NCI-H2196 (cell line): ENCODE measurements around the gene SCAMP5.

Source experiments
- DNase-seq: peaks from one replicate; lab custom pipeline; 2025; ENCODE audit not compliant: unreplicated experiment; lab: John Stamatoyannopoulos, UW

Gene SCAMP5

DNA sequence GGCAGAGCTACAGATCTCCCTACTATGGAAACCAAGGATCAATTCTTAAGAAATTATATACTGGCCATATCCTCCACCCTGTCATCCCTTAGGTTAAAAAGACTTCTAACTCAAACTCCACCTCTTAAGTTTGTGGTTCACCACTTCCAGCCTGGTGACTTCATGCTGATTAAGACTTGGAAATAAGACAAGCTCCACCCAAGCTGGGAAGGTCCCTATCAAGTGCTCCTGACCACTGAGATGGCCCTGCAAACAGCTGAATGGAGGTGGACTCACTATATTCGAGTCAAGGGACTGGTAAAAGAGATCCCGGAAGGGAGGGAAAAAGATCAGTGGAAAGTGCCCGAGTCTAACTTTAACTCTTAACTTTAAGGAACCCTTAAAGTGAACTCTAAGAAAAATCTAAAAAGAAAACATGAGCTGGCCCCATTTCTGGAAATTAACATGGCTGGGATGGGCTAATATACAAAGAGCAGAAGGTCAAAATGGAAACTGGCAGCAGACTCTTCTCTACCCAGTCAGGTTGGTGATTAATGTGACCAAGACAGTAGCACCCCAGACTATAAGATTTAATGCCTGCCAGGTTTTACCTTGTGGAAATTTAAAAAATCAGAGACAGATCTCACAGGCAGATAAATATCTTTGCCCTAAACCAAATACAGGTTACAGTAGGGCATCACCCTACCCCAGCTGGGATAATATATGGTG, 71.9 kb downstream of the SCAMP5 start:
- no peak for DNase-seq

DNA sequence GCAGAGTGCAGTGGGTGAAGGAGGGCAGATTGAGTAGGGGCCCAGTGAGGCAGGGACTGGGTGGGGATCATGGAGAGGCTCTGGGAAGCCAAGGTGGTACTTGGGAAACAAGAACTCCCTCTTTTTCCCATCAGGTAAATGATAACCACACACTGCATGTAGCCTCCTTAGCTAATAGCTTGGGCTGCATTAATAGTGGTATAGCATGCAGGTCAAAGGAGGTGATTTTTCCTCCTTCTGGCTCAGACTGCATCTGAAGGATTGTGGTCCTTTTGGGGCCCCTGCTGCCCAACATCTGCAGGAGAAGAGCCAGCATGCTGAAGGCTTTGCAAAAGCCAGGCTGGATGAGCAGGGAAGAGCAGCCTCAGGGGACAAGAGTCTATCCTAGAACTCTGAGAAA, 73.4 kb downstream of the SCAMP5 start:
- no peak for DNase-seq

DNA sequence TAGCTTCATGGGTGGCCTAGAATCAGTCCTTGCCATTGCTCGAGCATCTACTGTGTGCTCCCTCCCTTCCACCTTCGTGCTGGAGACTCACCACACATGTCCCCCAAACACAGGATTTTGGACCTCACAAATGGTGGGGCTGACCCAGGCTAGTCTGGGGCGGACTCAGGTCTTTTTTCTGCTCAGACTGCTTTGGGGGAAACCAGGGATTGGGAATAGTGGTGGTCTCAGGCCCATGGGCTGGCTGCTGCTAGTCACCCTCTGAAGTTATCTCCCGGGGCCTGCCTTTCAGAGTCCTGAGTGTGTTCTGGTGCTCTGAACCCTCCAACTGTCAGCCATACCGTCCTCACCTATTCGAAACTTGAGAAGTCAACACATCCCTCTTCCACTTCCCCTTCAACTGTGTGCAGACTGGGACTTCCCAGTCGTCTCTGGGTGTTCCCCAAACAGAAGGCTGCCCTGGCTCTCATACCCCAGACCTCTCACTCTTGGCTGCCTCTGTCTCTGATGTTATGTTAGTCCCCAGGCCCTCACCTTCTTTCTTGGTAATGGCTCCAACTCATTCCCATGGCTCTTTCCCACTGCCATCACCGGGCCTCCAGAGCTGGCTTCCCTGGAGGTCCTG, 74.0 kb downstream of the SCAMP5 start:
- DNase-seq, result no peak

DNA sequence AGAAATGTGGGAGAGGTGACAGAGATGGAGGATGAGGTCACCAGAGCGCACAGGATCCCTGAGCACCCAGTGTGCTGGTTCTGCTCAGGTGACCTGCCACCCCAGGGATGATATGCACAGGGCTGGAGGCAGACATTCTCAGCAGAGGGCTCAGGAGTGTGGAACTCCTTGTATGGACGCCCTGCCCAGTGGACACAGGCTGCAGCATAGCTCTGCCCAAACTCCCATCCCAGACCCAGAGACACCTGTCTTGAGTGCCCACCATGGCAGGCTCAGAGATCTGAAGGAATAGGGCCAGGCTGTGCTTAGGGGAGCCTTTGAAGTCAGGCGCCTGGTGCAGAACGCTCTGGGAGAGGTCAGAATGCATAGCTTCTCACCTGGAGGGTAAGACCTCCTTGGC, 75.3 kb downstream of the SCAMP5 start:
- no peak for DNase-seq
